ENCODE data around the gene NR3C1.

NR3C1 gene

GRCh38 chr5:143279698-143280097, 123.8 kb downstream of the NR3C1 start:
- TF ChIP-seq EZH2phosphoT487 (IDR thresholded peaks at IDR 0.05; ENCODE audit: borderline replicate concordance), result no peak
- TF ChIP-seq, protein P1, sequence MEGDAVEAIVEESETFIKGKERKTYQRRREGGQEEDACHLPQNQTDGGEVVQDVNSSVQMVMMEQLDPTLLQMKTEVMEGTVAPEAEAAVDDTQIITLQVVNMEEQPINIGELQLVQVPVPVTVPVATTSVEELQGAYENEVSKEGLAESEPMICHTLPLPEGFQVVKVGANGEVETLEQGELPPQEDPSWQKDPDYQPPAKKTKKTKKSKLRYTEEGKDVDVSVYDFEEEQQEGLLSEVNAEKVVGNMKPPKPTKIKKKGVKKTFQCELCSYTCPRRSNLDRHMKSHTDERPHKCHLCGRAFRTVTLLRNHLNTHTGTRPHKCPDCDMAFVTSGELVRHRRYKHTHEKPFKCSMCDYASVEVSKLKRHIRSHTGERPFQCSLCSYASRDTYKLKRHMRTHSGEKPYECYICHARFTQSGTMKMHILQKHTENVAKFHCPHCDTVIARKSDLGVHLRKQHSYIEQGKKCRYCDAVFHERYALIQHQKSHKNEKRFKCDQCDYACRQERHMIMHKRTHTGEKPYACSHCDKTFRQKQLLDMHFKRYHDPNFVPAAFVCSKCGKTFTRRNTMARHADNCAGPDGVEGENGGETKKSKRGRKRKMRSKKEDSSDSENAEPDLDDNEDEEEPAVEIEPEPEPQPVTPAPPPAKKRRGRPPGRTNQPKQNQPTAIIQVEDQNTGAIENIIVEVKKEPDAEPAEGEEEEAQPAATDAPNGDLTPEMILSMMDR (conservative IDR thresholded peaks at IDR 0.05; ENCODE audit: low read length), result no peak
- H3K27me3 ChIP-seq (ENCODE audit: insufficient read depth, low read length, poor library complexity, severe bottlenecking), result no peaks in the 10 kb centered on the region
- no peaks in the 10 kb centered on the region for H3F3A ChIP-seq (ENCODE audit: low read depth)
- no peaks in the 10 kb centered on the region for H4K20me1 ChIP-seq (ENCODE audit: insufficient read depth, low read length, poor library complexity, severe bottlenecking)
- H3K4me1 ChIP-seq (ENCODE audit: insufficient read depth, low read length, poor library complexity, severe bottlenecking), result peaks cover 13% of the 10 kb centered on the region
- peaks cover 32% of the 10 kb centered on the region for H3K36me3 ChIP-seq (ENCODE audit: insufficient read depth, low read length)
- no peak overlapping the region for H3K9ac ChIP-seq (ENCODE audit: low read depth, low read length, poor library complexity, severe bottlenecking)
- H3K79me2 ChIP-seq (ENCODE audit: insufficient read depth, low read length), result no peaks in the 10 kb centered on the region
- H2AFZ ChIP-seq (ENCODE audit: low read length), result no peak overlapping the region
- no peaks in the 10 kb centered on the region for H3K9me3 ChIP-seq (ENCODE audit: insufficient read depth, low read depth, low read length)
- H3K9me2 ChIP-seq (replicated peaks; ENCODE audit: low read depth, low read length), result no peaks in the 10 kb centered on the region
- H3K4me3 ChIP-seq (ENCODE audit: low read length, poor library complexity, severe bottlenecking), result no peak overlapping the region
- H3K4me2 ChIP-seq (ENCODE audit: low read depth, low read length, poor library complexity, severe bottlenecking), result no peak overlapping the region

GRCh38 chr5:143277536-143277935, 126.0 kb downstream of the NR3C1 start:
- no peaks in the 10 kb centered on the region for H3K27me3 ChIP-seq (ENCODE audit: insufficient read depth, low read length, poor library complexity, severe bottlenecking)
- H3K9ac ChIP-seq (ENCODE audit: low read depth, low read length, poor library complexity, severe bottlenecking), result no peak overlapping the region
- no peaks in the 10 kb centered on the region for H3K9me2 ChIP-seq (replicated peaks; ENCODE audit: low read depth, low read length)
- H4K20me1 ChIP-seq (ENCODE audit: insufficient read depth, low read length, poor library complexity, severe bottlenecking), result no peaks in the 10 kb centered on the region
- peaks cover 13% of the 10 kb centered on the region for H3K4me1 ChIP-seq (ENCODE audit: insufficient read depth, low read length, poor library complexity, severe bottlenecking)
- no peak overlapping the region for H3K4me3 ChIP-seq (ENCODE audit: low read length, poor library complexity, severe bottlenecking)
- no peaks in the 10 kb centered on the region for H3K79me2 ChIP-seq (ENCODE audit: insufficient read depth, low read length)
- H3K4me2 ChIP-seq (ENCODE audit: low read depth, low read length, poor library complexity, severe bottlenecking), result no peak overlapping the region
- no peak overlapping the region for H2AFZ ChIP-seq (ENCODE audit: low read length)
- H3K9me3 ChIP-seq (ENCODE audit: insufficient read depth, low read depth, low read length), result no peaks in the 10 kb centered on the region
- no peaks in the 10 kb centered on the region for H3F3A ChIP-seq (ENCODE audit: low read depth)
- H3K36me3 ChIP-seq (ENCODE audit: insufficient read depth, low read length), result peaks cover 21% of the 10 kb centered on the region; the same call in 1 of the 2 replicates
- TF ChIP-seq EZH2phosphoT487 (IDR thresholded peaks at IDR 0.05; ENCODE audit: borderline replicate concordance), result no peak
- TF ChIP-seq, protein P1 (conservative IDR thresholded peaks at IDR 0.05; ENCODE audit: low read length), result no peak

DNA sequence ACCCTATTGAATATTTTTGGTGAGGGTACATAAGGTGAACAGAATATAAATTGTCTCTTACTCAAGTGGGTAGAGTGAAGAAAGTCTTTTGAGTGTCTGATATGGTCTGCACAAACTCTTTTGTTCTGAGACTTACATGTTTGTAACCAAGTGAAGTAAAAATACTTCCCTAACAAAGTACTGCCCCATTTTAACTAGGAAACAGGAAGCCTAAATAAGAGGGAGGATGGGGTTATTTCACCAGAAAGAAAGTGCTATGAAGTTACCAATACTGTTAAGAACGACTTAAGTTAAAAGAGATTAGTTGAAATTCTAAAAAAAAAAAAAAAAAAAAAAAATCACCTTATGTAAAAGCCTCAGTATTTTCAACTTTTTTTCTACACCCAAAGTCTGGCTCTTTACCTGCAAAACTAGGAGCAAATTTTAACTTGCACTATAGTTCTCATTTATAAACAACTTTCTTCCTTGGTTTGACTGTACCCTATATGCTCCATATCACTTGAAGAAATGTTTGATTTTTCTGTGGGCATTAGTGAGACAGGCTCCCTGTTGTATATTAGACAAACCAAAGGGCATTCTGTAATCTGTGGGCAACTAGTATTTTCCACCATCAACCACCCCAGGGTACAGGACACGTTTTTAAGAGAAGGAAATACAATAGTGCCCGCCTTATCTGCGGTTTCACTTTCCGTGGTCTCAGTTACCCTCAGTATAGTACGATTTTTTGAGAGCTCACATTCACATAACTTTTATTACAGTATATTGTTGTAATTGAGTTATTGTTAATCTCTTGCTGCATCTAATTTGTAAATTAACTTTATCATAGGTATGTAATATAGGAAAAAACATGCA, 127.7 kb downstream of the NR3C1 start:
- Histone ChIP-seq H3F3A (ENCODE audit: low read depth) (no peaks in the 10 kb centered on the region), H3K79me2 (ENCODE audit: insufficient read depth, low read length) (no peaks in the 10 kb centered on the region), H3K9me3 (ENCODE audit: insufficient read depth, low read depth, low read length) (no peaks in the 10 kb centered on the region), H3K4me3 (ENCODE audit: low read length, poor library complexity, severe bottlenecking) (no peak overlapping the region), H3K36me3 (ENCODE audit: insufficient read depth, low read length) (peaks cover 10% of the 10 kb centered on the region; the same call in 1 of the 2 replicates), H3K4me2 (ENCODE audit: low read depth, low read length, poor library complexity, severe bottlenecking) (no peak overlapping the region), H2AFZ (ENCODE audit: low read length) (no peak overlapping the region), H3K9ac (ENCODE audit: low read depth, low read length, poor library complexity, severe bottlenecking) (no peak overlapping the region), H4K20me1 (ENCODE audit: insufficient read depth, low read length, poor library complexity, severe bottlenecking) (no peaks in the 10 kb centered on the region), H3K4me1 (ENCODE audit: insufficient read depth, low read length, poor library complexity, severe bottlenecking) (peaks cover 4% of the 10 kb centered on the region), H3K27me3 (ENCODE audit: insufficient read depth, low read length, poor library complexity, severe bottlenecking) (no peaks in the 10 kb centered on the region), H3K9me2 (replicated peaks; ENCODE audit: low read depth, low read length) (no peaks in the 10 kb centered on the region)
- TF ChIP-seq, protein P1 (conservative IDR thresholded peaks at IDR 0.05; ENCODE audit: low read length), result no peak
- no peak for TF ChIP-seq EZH2phosphoT487 (IDR thresholded peaks at IDR 0.05; ENCODE audit: borderline replicate concordance)

Data from Loucy (cell line).